Measurements from ENCODE around the gene ETNK2. TPM values are rescaled to one million over a fixed set of nuclear protein-coding genes. Genes with fewer than 3 reads are reported as not detected.
A peak's percentile ranks its signal among the peaks of the same experiment; 100 is the strongest.

The ETNK2 gene
- total and polyA plus RNA-seq, 2 of the 4 experiments (the other 2 are of a cell fraction): 18.9 to 26.0 TPM

DNA sequence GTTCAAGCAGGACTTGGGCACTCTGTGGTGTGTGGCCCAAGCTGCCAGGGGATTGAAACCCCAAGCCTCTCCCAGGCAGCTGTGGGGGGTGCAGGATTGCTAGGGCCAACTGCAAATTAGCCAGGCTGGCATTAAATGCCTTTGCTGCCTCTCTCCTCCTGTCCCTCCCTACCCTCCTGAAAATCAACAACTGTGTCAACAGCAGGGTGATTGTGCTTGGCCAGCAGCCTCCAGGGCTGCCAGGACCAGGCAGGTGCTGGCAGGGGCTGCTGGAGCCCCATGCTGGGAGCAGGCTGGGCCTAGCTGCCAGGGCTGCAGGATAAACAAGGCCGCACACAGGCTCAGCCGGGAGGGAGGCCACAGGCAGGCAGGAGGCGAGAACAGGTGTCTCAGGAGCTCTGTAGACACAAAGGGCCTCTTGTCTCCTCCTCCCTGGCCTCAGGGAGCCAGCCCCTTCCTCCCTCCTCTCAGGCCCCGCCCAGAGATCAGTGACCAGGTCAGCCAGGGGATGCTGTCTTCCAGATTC, 67.5 kb downstream of the ETNK2 start:
- ATAC-seq (ENCODE audit: low read depth): no peak
- POLR2A ChIA-PET (ENCODE audit: unreplicated experiment): no interaction called here

More for the DNA sequence above, 67.5 kb downstream of the ETNK2 start:
- H3K56ac ChIP-seq (ENCODE audit: extremely low read depth, insufficient read depth, low read length): no peak overlapping the region
- 67% methylated on average over 3 of the region's 4 CpGs; no CpG with 5 or more reads in 1 of the 2 experiments for WGBS, 2 experiments (ENCODE audit: extremely low coverage in 2 of 2, insufficient read length in 1 of 2)
- H3K4me2 ChIP-seq (ENCODE audit: low read depth, low read length): no peak overlapping the region
- intact Hi-C loops (cut with micrococcal nuclease) (no loop called here), dilution Hi-C loops (cut with HindIII; ENCODE audit: low sequenced_read_pairs, unreplicated experiment) (no loop called here), in situ Hi-C loops (cut with MboI; ENCODE audit: low sequenced_read_pairs) (no loop called here)
- H2BK120ac ChIP-seq (ENCODE audit: low read depth, low read length): no peak overlapping the region
- peak overlapping the region; percentile 31 for H2AK9ac ChIP-seq (replicated peaks; ENCODE audit: low read depth, low read length, poor library complexity)
- no peak overlapping the region for H3K14ac ChIP-seq (replicated peaks; ENCODE audit: low read depth, low read length)
- H3K4me3 ChIP-seq (ENCODE audit: insufficient read depth, low read depth, low read length): no peak overlapping the region
- no peak overlapping the region for H2BK5ac ChIP-seq (ENCODE audit: low read depth, low read length, poor library complexity, severe bottlenecking)
- H2BK15ac ChIP-seq (ENCODE audit: low read depth, low read length): no peak overlapping the region
- no peak overlapping the region for H3K9ac ChIP-seq (ENCODE audit: low read depth, low read length)
- no peak overlapping the region for H4K8ac ChIP-seq (ENCODE audit: low read depth in 2 of 2, low read length in 2 of 2)
- H2AK5ac ChIP-seq (ENCODE audit: low read depth, low read length): no peak overlapping the region
- no peak overlapping the region for H3K23ac ChIP-seq (ENCODE audit: low read depth, low read length)
- no peak overlapping the region for H3K27ac ChIP-seq (ENCODE audit: insufficient read depth, low read length)
- H3K27me3 ChIP-seq (ENCODE audit: control insufficient read depth, insufficient read depth, low read length): no peaks in the 10 kb centered on the region
- no peak for DNase-seq
- H3K9me3 ChIP-seq (ENCODE audit: control insufficient read depth, insufficient read depth, low read length): no peaks in the 10 kb centered on the region
- H3K18ac ChIP-seq (ENCODE audit: low read depth, low read length): no peak overlapping the region
- H2AFZ ChIP-seq (replicated peaks; ENCODE audit: low read length, poor library complexity): no peak overlapping the region
- H4K91ac ChIP-seq (ENCODE audit: insufficient read depth, low read depth, low read length): no peak overlapping the region
- H4K5ac ChIP-seq (ENCODE audit: low read depth, low read length): no peak overlapping the region
- TF ChIP-seq, protein P1, sequence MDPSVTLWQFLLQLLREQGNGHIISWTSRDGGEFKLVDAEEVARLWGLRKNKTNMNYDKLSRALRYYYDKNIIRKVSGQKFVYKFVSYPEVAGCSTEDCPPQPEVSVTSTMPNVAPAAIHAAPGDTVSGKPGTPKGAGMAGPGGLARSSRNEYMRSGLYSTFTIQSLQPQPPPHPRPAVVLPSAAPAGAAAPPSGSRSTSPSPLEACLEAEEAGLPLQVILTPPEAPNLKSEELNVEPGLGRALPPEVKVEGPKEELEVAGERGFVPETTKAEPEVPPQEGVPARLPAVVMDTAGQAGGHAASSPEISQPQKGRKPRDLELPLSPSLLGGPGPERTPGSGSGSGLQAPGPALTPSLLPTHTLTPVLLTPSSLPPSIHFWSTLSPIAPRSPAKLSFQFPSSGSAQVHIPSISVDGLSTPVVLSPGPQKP (IDR thresholded peaks at IDR 0.05; ENCODE audit: borderline replicate concordance, low read depth, low read length): no peak
- TF ChIP-seq MAFK (IDR thresholded peaks at IDR 0.05; ENCODE audit: low read depth, low read length) (no peak), SMC3 (IDR thresholded peaks at IDR 0.05; ENCODE audit: low read depth, low read length) (no peak), RFX5 (IDR thresholded peaks at IDR 0.05; ENCODE audit: low read depth, low read length) (no peak), POLR2A (IDR thresholded peaks at IDR 0.05; ENCODE audit: low read depth, low read length) (no peak), CHD1 (IDR thresholded peaks at IDR 0.05; ENCODE audit: low read depth, low read length) (no peak), BHLHE40 (IDR thresholded peaks at IDR 0.05; ENCODE audit: low read depth, low read length) (no peak), CEBPB (IDR thresholded peaks at IDR 0.05; ENCODE audit: low read depth, low read length) (no peak), MXI1 (IDR thresholded peaks at IDR 0.05; ENCODE audit: borderline replicate concordance, low read depth, low read length) (no peak), RCOR1 (IDR thresholded peaks at IDR 0.05; ENCODE audit: insufficient replicate concordance, low read length) (no peak), MAZ (IDR thresholded peaks at IDR 0.05; ENCODE audit: borderline replicate concordance, low read depth, low read length) (no peak), NFE2L2 (IDR thresholded peaks at IDR 0.05; ENCODE audit: low read depth, low read length) (no peak), RAD21 (IDR thresholded peaks at IDR 0.05; ENCODE audit: low read length) (no peak), FOS (IDR thresholded peaks at IDR 0.05; ENCODE audit: low read depth, low read length) (no peak)
- TF ChIP-seq, protein P2, sequence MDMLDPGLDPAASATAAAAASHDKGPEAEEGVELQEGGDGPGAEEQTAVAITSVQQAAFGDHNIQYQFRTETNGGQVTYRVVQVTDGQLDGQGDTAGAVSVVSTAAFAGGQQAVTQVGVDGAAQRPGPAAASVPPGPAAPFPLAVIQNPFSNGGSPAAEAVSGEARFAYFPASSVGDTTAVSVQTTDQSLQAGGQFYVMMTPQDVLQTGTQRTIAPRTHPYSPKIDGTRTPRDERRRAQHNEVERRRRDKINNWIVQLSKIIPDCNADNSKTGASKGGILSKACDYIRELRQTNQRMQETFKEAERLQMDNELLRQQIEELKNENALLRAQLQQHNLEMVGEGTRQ (IDR thresholded peaks at IDR 0.05; ENCODE audit: low read depth, low read length): no peak
- TF ChIP-seq, protein P3, sequence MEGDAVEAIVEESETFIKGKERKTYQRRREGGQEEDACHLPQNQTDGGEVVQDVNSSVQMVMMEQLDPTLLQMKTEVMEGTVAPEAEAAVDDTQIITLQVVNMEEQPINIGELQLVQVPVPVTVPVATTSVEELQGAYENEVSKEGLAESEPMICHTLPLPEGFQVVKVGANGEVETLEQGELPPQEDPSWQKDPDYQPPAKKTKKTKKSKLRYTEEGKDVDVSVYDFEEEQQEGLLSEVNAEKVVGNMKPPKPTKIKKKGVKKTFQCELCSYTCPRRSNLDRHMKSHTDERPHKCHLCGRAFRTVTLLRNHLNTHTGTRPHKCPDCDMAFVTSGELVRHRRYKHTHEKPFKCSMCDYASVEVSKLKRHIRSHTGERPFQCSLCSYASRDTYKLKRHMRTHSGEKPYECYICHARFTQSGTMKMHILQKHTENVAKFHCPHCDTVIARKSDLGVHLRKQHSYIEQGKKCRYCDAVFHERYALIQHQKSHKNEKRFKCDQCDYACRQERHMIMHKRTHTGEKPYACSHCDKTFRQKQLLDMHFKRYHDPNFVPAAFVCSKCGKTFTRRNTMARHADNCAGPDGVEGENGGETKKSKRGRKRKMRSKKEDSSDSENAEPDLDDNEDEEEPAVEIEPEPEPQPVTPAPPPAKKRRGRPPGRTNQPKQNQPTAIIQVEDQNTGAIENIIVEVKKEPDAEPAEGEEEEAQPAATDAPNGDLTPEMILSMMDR (conservative IDR thresholded peaks at IDR 0.05; ENCODE audit: low read depth, low read length): no peak
- H3K79me1 ChIP-seq (ENCODE audit: low read depth in 1 of 2, low read length in 2 of 2): peaks cover 7 to 14% of the 10 kb centered on the region in 2 experiments
- no peaks in the 10 kb centered on the region for H4K20me1 ChIP-seq (ENCODE audit: insufficient read depth, low read length)
- H3K36me3 ChIP-seq (ENCODE audit: control insufficient read depth, insufficient read depth, low read length): no peaks in the 10 kb centered on the region
- BruUV-seq (replicated peaks): no TSS peak
- no peak overlapping the region for H3K4ac ChIP-seq (ENCODE audit: low read depth, low read length)
- CTCF ChIA-PET: no interaction called here
- H2BK20ac ChIP-seq (ENCODE audit: low read depth, low read length): no peak overlapping the region
- peaks cover 11% of the 10 kb centered on the region for H3K9me1 ChIP-seq (ENCODE audit: insufficient read depth, low read length)
- H3K4me1 ChIP-seq (ENCODE audit: control insufficient read depth, insufficient read depth, low read length): peaks cover 15% of the 10 kb centered on the region
